ENCODE data around the gene BMPR1B. TPM values are rescaled to one million over a fixed set of nuclear protein-coding genes. Genes with fewer than 3 reads are reported as not detected.

The BMPR1B gene
- total RNA-seq: under 0.01 and 0.72 TPM in 2 replicates

DNA sequence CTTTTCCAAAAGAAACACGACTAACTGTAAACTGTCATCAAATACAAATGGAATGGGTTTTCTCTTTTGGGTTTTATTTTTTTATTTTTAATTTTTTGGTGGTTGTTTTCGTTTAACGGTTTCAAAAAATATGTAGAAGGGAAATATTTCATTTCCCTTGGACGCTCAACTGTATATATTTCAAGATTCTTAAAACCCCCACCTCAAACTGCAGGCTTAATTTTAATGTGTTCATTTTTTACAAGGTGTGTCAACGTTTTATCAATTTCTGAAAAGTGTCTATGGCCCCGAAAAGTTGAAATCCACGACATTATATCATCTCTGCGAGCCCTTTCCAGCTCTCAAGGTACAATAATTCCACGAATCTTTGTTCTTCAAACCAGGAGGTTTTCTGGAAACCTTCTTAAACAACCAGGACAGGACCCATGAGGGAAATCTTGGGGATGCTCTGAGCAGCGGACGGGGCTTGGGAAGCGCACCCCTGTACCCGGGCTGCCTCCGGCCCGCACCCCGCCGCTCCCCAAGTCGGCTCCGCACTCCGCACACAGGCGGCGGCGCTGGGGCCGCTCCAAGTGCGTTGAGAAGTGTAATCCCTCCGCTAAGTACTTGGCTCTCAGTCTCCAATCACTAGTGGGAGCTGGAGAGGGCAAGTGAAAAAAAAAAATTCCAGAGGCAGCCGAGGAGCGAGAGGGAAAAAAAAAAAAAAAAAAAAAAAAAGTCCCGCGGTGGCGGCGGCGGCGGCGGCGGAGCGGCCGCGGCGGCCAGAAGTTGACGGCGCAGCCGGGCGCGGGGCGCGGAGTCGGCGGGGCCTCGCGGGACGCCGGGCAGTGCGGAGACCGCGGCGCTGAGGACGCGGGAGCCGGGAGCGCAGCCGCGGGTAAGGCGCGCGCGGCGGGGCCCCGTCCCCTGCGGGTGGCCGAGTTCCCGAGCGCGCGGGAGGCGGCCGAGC is at the start of gene BMPR1B:
Gene BMPR1B (plus strand): TSS at position 764 of the 949 bp plus-strand sequence. CDS start 346,470 bp downstream, outside the sequence.

Data from placental pericyte (primary cell).